D721Med (cell line): ENCODE results near the gene CAPN8.
"Not testable (repeated sequence)": the region's sequence is repeated elsewhere in the genome, so short reads cannot be mapped to it uniquely, and the experiment has no call there.

ENCODE experiments used
- DNase-seq: peaks from one replicate; pipeline ENCODE4 v3.0.0; 2011; ENCODE audit warnings: low spot score; ENCODE audit not compliant: insufficient read length
- FAIRE-seq: peaks from 2 replicates; lab custom pipeline; 2011; peaks lifted over from hg19 to GRCh38; lab: Jason Lieb, UNC
- TF ChIP-seq, protein P1 (sequence below): IDR thresholded peaks from 2 replicates; pipeline ENCODE4 v1.5.1; 2012; ENCODE audit warnings: mild to moderate bottlenecking, control low read depth; ENCODE audit not compliant: insufficient read depth; ENCODE audit errors: missing control alignments

The CAPN8 gene

GRCh38 chr1:223525957-223526356 is 139.5 kb downstream of the CAPN8 start:
- DNase-seq = no peak
- no peak for FAIRE-seq
- TF ChIP-seq, protein P1, sequence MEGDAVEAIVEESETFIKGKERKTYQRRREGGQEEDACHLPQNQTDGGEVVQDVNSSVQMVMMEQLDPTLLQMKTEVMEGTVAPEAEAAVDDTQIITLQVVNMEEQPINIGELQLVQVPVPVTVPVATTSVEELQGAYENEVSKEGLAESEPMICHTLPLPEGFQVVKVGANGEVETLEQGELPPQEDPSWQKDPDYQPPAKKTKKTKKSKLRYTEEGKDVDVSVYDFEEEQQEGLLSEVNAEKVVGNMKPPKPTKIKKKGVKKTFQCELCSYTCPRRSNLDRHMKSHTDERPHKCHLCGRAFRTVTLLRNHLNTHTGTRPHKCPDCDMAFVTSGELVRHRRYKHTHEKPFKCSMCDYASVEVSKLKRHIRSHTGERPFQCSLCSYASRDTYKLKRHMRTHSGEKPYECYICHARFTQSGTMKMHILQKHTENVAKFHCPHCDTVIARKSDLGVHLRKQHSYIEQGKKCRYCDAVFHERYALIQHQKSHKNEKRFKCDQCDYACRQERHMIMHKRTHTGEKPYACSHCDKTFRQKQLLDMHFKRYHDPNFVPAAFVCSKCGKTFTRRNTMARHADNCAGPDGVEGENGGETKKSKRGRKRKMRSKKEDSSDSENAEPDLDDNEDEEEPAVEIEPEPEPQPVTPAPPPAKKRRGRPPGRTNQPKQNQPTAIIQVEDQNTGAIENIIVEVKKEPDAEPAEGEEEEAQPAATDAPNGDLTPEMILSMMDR = no peak

- TF ChIP-seq, protein P1 = no peak
Observed at GRCh38 chr1:223525546-223525945, 140.0 kb downstream of the CAPN8 start.

GRCh38 chr1:223524930-223525451 is 140.5 kb downstream of the CAPN8 start:
- no peak for DNase-seq
- TF ChIP-seq, protein P1 = no peak
- FAIRE-seq = no peak

More at GRCh38 chr1:223525546-223525945, 140.0 kb downstream of the CAPN8 start:
- no peak for DNase-seq
- FAIRE-seq = no peak

GRCh38 chr1:223521150-223521549 is 144.4 kb downstream of the CAPN8 start:
- TF ChIP-seq, protein P1 = no peak
- FAIRE-seq (no peak), DNase-seq (no peak)

DNA sequence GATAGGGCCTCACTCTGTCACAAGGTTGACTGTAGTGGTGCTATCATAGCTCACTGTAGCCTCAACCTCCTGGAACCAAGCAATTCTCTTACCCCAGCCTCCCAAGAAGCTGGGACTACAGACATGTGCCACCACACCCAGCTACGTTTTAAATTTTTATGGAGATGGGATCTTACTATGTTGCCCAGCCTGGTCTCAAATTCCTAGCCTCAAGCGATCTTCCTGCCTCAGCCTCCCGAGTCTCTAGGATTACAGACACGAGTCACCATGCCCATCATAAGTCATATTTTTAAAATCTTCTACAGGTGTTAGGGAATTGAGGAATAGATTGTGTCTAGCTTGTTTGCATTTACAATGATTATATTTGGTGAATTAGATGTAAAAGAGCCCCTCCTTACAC is 145.3 kb downstream of the CAPN8 start:
- FAIRE-seq (no peak), DNase-seq (no peak)
- TF ChIP-seq, protein P1 = no peak

GRCh38 chr1:223519116-223519515 is 146.4 kb downstream of the CAPN8 start:
- FAIRE-seq (no peak), DNase-seq (no peak)
- TF ChIP-seq, protein P1 = no peak

GRCh38 chr1:223518553-223518952 is 146.9 kb downstream of the CAPN8 start:
- not testable (repeated sequence) for FAIRE-seq, DNase-seq

- TF ChIP-seq, protein P1 = no peak
- no peak for DNase-seq
- FAIRE-seq = no peak
Observed at GRCh38 chr1:223515926-223516325, 149.6 kb downstream of the CAPN8 start.
